GM18526 (cell line): ENCODE measurements around the gene FLRT1.

Experiments used
- POLR2A ChIP-seq: IDR thresholded peaks from 3 replicates; pipeline ENCODE4 v1.6.1; 2011; ENCODE audit not compliant: insufficient read length; ENCODE audit errors: extremely low read depth

The FLRT1 gene, protein sequence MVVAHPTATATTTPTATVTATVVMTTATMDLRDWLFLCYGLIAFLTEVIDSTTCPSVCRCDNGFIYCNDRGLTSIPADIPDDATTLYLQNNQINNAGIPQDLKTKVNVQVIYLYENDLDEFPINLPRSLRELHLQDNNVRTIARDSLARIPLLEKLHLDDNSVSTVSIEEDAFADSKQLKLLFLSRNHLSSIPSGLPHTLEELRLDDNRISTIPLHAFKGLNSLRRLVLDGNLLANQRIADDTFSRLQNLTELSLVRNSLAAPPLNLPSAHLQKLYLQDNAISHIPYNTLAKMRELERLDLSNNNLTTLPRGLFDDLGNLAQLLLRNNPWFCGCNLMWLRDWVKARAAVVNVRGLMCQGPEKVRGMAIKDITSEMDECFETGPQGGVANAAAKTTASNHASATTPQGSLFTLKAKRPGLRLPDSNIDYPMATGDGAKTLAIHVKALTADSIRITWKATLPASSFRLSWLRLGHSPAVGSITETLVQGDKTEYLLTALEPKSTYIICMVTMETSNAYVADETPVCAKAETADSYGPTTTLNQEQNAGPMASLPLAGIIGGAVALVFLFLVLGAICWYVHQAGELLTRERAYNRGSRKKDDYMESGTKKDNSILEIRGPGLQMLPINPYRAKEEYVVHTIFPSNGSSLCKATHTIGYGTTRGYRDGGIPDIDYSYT

DNA sequence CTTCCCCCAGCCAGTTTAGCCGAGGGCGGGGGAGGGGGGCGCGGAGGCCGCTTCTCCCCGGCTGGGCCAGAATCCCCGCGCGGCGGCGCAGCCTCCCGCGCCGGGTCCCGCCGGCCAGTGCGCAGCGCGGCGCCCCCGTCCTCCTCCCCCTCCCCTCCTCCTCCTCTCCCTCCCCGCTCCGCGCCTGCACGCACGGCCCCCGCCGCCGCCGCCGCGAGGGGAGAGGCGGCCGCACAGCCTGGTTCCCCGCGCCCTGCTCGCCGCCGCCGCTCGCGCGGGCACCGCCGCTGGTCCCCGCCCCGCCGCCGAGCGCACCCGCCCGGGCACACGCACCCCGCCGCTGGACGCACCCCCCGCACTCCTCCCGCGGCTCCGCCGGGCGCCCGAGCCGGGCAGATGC lies at the start of gene FLRT1:
TSS of gene FLRT1 (plus strand) at position 356 of the 400 bp plus-strand sequence. CDS start 80,337 bp downstream, outside the sequence.
- no peak for TF ChIP-seq POLR2A

DNA sequence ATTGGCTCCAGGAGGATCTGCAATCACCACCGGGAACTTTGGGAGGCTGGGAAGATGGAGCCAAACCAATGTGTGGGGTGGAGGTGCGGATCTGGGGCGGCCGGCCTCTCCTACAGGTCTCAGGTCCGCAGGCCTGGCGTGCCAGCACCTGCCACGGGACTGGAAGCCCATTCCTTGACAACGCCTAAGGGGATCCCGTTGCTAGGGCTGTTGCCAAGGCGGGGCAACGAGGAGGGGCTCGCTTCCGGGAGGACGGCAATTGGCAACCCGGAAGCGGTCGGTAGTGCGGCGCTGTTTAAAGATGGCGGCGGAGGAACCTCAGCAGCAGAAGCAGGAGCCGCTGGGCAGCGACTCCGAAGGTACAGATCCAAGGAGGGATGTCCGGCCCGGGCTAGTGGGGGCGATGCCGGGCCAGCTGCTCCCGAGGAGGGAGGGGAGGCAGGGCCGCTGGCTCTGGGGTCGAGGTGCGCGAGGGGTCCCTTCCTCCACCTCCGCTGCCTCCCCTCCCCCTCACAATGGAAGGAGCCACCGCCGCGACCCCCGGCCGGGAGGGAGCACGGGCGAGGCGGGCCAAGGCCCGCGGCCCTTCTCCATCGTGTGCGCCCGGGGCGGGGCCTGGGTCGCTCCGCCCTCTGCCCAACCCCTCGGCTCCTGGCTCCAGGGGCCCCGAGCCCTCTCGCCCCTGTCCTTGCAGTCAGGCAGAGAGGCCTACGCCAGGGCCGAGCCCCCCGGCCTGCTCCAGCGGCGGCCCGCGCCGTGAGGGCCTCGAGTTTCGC lies 49.4 kb upstream of the FLRT1 start, which contains the start of gene OTUB1:
TSS of gene OTUB1 (plus strand) at position 283 of the 776 bp plus-strand sequence. CDS start at position 302, 19 bp downstream.
- peak; percentile 81 for TF ChIP-seq POLR2A

DNA sequence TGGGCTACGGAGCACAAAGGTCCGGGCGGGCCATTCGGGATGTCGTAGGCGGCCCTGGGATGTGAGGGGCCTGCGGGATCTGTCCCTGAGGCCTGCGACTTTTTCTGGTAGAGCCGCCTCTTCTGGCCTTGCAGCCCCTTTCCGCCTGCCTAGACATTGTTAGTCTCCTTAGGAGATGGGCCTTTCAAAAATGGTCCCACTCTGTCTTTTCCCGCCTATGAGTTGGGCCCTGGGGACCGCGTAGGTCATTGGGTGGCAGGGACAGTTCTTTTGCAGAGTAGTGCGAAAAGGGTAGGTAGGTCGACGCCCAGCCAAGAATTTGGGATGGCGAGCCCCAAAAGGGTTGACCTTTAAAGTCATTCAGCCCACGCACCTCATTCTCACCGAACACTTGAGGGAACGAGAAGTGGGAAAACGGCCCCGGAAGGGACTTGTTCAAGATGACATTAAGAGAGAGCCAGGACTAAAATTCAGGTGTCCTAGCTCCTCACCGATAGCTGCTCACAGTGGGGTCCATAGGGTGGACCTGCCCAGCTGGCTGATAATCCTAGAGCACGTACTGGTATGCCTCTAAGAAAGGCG lies 48.7 kb upstream of the FLRT1 start:
- no peak for TF ChIP-seq POLR2A

DNA sequence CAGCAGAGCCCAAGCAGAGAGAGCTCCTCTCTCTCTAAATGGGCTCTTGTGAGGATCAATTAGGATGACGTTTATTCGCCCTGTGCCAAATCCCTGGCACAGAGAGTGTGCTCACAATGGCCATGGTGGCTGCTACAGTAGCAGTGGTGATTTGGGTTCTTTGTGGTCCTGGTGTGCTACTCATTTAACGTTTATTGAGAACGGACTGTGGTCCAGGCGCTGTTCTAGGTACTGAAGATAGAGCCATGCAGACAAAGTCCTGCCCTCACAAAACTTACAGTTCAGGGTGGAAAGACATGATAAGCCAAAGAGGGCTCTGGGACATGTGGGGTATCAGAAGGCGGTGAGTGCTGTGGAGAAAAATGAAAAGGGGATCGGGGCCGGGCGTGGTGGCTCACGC lies 44.2 kb upstream of the FLRT1 start:
- no peak for TF ChIP-seq POLR2A

DNA sequence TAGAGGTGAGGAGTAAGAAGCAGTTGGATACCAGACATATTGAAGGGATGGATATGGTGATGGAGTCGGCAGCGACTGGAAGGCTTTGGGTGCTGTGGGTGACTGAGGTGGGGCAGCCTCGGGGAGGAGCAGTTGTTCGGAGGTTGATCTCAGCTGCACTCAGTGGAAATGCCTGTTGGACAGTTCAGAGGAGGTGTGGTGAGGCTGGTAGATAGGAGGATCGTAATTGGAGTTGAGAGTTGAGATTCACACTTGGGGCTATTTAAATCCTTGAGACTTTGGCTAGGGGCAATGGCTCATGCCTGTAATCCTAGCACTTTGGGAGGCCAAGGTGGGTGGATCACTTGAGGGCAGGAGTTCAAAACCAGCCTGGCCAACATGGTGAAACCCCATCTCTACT lies 42.6 kb upstream of the FLRT1 start:
- no peak for TF ChIP-seq POLR2A

DNA sequence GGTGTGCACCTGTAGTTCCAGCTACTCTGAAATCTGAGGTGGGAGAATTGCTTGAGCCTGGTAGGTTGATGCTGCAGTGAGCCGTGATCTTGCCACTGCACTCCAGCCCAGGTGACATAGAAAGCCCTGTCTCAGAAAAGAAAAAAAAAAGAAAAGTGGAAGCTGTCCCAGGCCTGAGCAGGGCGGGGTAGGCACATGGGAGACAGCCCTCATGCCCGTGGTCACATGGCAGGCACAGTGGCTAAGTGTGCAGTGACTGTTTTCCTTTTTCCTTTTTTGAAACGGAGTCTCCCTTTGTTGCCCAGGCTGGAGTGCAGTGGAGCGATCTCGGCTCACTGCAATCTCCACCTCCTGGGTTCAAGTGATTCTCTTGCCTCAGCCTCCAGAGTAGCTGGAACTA lies 41.7 kb upstream of the FLRT1 start:
- no peak for TF ChIP-seq POLR2A

DNA sequence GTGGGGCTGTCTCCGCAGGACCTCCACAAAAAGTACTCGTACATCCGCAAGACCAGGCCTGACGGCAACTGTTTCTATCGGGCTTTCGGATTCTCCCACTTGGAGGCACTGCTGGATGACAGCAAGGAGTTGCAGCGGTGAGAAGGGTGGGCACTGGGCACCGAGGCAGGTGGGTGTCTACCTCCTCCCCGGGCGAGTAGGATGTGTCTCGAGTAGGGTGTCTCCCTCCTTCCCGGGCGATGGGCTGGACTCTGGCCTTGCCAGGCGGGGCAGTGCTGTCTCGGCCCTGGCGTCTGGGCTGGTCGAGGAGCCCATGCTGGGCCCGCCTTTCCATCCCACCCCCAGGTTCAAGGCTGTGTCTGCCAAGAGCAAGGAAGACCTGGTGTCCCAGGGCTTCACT lies 39.2 kb upstream of the FLRT1 start:
- no peak for TF ChIP-seq POLR2A

DNA sequence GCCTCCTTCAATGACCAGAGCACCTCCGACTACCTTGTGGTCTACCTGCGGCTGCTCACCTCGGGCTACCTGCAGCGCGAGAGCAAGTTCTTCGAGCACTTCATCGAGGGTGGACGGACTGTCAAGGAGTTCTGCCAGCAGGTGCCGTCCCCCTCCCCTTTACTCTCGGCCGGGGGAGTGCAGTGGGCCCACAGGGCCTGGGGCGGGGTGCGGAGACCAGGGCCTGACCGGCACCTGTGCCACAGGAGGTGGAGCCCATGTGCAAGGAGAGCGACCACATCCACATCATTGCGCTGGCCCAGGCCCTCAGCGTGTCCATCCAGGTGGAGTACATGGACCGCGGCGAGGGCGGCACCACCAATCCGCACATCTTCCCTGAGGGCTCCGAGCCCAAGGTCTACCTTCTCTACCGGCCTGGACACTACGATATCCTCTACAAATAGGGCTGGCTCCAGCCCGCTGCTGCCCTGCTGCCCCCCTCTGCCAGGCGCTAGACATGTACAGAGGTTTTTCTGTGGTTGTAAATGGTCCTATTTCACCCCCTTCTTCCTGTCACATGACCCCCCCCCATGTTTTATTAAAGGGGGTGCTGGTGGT lies 38.5 kb upstream of the FLRT1 start:
- TF ChIP-seq POLR2A, result no peak

DNA sequence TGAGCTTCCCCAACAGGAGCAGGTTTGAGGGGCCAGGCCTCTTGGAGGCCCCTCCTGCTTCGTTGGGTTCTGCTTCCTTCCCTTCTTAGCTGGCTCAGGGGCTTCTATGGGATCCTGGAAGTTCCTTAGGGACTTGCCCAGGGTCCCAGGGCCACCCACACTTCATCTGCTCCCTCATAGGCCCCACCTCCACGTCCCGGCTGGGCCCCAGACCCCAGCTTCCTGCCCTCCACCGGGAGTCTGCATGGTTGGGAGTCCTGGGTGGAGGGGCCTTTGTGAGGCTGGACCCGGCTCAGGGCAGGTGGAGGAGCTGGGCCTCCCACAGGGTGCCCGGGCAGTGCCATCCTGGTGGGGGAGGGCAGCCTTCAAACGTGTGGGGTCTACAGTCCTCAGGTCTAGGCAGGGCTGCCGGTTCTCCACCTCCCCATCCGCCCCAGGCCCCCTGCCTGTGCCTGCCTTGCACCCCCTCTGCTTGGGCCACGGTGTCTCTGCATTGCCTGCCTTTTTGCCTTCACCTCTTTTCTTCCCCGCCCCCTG lies 37.9 kb upstream of the FLRT1 start:
- no peak for TF ChIP-seq POLR2A

DNA sequence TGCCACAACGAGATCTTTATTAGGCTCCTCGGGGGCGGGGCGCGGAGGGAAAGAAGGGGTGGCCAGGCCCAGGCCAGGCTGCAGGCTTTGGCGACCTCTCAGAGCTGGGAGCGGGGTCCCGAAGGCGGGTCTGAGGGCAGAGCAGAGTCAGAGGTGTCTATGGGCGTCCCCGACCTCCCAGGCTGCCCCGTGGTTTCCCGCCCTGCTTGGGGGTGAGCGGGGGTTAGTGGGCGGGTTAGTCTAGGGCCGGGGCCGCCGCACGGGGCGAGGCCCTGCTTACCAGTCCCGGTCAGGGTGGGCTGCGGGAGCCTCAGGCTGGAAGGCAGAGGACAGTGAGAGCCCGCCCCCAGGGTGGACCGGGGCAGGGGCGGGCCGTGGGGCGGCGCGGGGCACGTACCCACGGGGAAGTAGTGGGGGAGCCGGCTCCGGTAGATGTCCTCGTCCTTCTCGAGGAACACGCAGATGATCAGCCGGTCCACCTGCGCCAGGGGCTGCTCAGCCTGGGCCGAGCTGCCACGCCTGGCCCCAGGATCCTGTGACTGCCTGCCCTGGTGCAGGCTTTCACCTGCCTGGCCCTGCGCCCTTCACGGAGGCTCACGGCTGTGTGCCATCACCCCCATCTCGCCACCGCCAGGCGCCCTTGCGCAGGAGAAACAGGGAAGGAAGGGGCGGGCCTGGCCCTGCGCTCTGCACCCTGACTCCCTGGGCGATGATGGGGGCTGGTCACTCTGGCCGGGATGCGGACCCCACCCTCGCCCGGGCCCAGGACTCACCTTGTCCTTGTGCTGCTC lies 37.0 kb upstream of the FLRT1 start:
- TF ChIP-seq POLR2A, result no peak

DNA sequence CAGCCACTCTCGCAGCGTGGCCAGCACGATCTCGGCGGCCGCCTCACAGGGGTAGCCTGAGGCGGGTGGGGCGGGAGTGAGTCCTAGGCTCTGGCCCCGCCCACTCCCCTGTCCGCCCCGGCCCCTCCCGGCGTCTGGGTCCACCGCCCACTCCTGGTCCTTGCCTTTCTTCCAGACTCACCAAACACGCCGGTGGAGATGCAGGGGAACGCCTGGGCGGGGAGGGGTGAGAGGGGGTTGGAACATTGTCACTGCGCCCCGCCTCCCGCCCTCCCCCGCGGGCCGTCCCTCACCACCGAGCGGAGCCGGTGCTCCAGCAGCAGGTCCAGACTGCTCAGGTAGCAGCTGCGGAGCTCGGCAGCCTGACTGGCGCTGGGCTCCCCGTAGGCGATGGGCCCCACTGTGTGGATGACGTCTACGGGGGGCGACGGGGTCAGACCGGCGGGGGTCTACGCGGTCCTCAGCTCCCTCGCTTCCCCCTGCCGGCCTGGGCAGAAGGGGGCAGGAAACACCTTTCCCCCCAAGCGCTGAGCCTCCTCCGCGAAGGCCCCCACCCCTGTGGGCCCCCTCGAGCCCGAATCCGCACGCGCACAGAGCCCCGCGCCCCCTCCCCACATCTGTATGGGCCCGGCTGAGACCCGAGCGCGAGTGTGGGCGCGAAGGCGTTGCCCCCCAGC lies 36.2 kb upstream of the FLRT1 start:
- TF ChIP-seq POLR2A, result peak; percentile 14

DNA sequence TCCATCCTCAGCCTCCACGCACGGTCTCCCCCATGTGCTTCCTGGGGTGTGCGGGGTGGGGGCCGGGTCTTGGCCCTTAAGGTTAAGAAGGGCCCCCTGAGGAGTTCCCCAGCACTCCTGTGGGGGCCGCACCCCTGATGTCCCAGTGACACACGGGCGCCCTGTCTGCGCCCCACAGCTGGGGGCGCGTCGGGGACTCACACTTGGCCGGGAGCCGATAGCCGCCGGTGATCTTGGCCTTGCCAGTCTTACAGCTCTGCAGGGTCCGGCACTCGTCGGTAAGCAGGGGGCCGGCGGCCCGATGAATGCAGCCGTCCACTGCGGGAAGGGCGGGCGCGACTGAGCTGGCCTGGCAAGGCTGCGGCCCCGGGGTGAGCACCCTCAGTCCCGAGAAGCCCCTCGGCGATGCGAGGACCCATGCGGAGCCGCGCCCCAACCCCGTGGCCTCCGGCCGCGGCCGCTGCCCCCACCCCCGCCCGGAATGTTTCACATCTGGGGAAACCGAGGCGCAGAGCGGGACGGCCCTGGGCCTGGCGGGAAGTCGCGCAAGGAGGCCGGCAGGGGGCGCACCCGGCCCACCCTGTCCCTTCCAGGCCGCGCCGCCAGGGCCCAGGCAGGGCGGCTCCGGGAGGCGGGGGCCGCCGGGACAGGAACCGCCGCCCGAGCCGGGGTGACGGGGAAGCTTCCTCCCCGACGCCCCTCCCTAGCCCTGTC lies 35.5 kb upstream of the FLRT1 start:
- TF ChIP-seq POLR2A, result no peak

DNA sequence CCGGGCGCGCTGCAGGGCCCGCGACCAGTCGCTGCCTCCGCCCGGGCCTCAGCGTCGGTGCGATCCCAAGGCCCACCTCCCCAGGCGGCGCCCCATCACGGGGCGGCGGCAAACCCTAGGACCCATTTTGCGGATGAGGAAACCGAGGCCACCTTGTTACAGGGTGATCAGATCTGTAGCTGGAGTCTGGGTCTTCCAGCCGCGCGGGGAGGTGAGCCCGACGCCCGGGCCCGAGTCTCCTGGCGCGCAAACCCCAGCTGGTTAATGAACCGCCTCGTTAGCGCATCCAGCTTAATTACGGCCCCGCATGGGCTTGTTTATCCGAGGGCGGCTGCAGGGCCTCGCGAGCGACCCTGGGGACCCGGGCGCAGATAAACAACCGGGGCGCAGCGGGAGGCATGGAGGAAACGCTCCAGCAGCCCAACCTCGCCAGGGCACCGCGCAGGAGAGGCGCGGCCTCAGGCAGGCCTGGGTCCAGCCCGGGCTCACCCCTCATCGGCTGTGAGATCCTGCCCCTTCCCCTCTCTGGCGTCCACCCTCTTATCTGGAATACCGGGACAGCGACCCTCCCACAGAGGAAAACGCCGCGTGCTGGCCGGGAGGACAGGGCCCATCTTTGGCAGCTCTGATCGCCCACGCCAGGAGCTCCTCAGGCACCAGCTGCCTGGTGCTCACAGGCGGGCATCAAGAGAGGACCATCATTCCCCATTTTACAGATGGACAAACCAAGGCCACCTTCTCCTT lies 34.8 kb upstream of the FLRT1 start:
- no peak for TF ChIP-seq POLR2A
